OCI-LY1 (cell line): Measurements from ENCODE around the gene ATG2A.

ENCODE experiments used
- EZH2 ChIP-seq: fragments of 200-600 bp; sonication (generic), shearing (Covaris generic); IDR thresholded peaks from 2 replicates; pipeline ENCODE4 v1.8.0; 2017; ENCODE audit warnings: borderline replicate concordance, mixed run types, mild to moderate bottlenecking, antibody characterized with exemption, low read length, moderate library complexity, mixed read lengths
- TF ChIP-seq, protein P1 (sequence below): fragments of 200-600 bp; sonication (generic), shearing (Covaris generic); IDR thresholded peaks from 2 replicates; pipeline ENCODE4 v1.5.1; 2017; ENCODE audit warnings: mild to moderate bottlenecking, antibody characterized with exemption, low read length, moderate library complexity, mixed read lengths

DNA sequence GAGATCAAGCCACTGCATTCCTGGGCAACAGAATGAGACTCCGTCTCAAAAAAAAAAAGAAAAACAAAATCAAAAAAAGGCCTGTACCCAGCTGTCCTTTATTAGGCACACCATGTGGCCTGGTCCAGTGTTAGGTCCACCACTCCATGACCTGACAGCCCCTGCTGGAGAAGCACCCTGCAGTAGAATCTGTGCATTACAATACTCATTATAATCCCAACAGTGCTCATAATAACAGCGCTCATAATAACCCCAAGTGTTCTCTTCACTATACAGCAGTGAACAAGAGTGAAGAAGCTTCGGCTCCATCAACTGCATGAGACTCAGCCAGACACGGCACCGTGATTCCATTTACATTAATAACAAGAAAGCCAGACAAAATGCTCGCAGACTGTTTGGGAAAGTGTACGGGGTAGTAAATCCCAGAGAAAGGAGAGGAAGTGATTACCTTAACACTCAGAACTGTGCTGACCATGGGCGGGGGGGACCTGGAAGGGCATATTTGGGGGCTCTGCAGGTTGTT lies 29.7 kb downstream of the ATG2A start:
- TF ChIP-seq, protein P1, sequence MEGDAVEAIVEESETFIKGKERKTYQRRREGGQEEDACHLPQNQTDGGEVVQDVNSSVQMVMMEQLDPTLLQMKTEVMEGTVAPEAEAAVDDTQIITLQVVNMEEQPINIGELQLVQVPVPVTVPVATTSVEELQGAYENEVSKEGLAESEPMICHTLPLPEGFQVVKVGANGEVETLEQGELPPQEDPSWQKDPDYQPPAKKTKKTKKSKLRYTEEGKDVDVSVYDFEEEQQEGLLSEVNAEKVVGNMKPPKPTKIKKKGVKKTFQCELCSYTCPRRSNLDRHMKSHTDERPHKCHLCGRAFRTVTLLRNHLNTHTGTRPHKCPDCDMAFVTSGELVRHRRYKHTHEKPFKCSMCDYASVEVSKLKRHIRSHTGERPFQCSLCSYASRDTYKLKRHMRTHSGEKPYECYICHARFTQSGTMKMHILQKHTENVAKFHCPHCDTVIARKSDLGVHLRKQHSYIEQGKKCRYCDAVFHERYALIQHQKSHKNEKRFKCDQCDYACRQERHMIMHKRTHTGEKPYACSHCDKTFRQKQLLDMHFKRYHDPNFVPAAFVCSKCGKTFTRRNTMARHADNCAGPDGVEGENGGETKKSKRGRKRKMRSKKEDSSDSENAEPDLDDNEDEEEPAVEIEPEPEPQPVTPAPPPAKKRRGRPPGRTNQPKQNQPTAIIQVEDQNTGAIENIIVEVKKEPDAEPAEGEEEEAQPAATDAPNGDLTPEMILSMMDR: no peak
- TF ChIP-seq EZH2: no peak
